ENCODE results near the gene CDC25B. TPM values are rescaled to one million over a fixed set of nuclear protein-coding genes. Genes with fewer than 3 reads are reported as not detected.
A peak's percentile ranks its signal among the peaks of the same experiment; 100 is the strongest.
"Not testable (repeated sequence)": the region's sequence is repeated elsewhere in the genome, so short reads cannot be mapped to it uniquely, and the experiment has no call there.

The CDC25B gene
- total RNA-seq, 1 donor from 2014 or later = 24.3 TPM

- peak overlapping the region; percentile 70 for H3K27ac Mint-ChIP-seq
- no peaks in the 10 kb centered on the region for H3K27me3 Mint-ChIP-seq
- peaks cover 31% of the 10 kb centered on the region for H3K4me1 Mint-ChIP-seq
- CTCF ChIA-PET = interaction anchor here (0.6 to 4.7 kb wide), 7 partner anchors 8 to 299 kb away, joined by 3 to 46 read pairs (median 6); partner anchors contain the start of genes ADISSP and AP5S1
- TF ChIP-seq CTCF (IDR thresholded peaks at IDR 0.05) = no peak
- H3K9me3 Mint-ChIP-seq = no peaks in the 10 kb centered on the region
- ATAC-seq (ENCODE audit: low read depth) = peak; percentile 10
- intact Hi-C loops (cut with micrococcal nuclease) = loop anchor here (1.0 to 2.0 kb wide), 6 partner anchors 9 to 299 kb away; partner anchors contain the start of genes AP5S1 and MAVS
- no peak for DNase-seq
- peak overlapping the region; percentile 82 for H3K4me3 Mint-ChIP-seq
- peaks cover 7% of the 10 kb centered on the region for H3K36me3 Mint-ChIP-seq (ENCODE audit: low read depth)
- POLR2A ChIA-PET = interaction anchor here (0.5 to 4.9 kb wide), 10 partner anchors 9 to 72 kb away, joined by 3 to 65 read pairs (median 10); partner anchors contain the start of genes ADISSP, AP5S1, CDC25B and MAVS
Observed at GRCh38 chr20:3786126-3786484, 10.0 kb upstream of the CDC25B start.

GRCh38 chr20:3786665-3787323, 9.3 kb upstream of the CDC25B start, which contains the start of gene CENPB:
Gene CENPB, minus strand, starts transcription at chr20:3786740. Its CDS starts 257 bp downstream, at chr20:3786483.
- ChIA-PET CTCF (interaction anchor here (0.6 to 4.7 kb wide), 10 partner anchors 9 to 299 kb away, joined by 3 to 46 read pairs (median 4); partner anchors contain the start of genes ADISSP and AP5S1), POLR2A (interaction anchor here (0.6 to 4.9 kb wide), 13 partner anchors 9 to 298 kb away, joined by 3 to 65 read pairs (median 4); partner anchors contain the start of genes ADISSP, AP5S1, CDC25B and MAVS)
- Mint-ChIP-seq H3K4me1 (peaks cover 24% of the 10 kb centered on the region), H3K4me3 (peak within 1 kb of the TSS; percentile 82), H3K27me3 (no peaks in the 10 kb centered on the region), H3K27ac (peak within 1 kb of the TSS; percentile 70), H3K36me3 (ENCODE audit: low read depth) (peaks cover 7% of the 10 kb centered on the region), H3K9me3 (no peaks in the 10 kb centered on the region)
- ATAC-seq (ENCODE audit: low read depth) (peak; percentile 95), DNase-seq (peak; percentile 96)
- TF ChIP-seq CTCF (IDR thresholded peaks at IDR 0.05) = no peak
- intact Hi-C loops (cut with micrococcal nuclease) = loop anchor here (1.0 to 2.0 kb wide), 6 partner anchors 9 to 299 kb away; partner anchors contain the start of genes AP5S1 and MAVS

GRCh38 chr20:3787324-3788014, 8.6 kb upstream of the CDC25B start:
- peak overlapping the region; percentile 50 for H3K27ac Mint-ChIP-seq
- H3K27me3 Mint-ChIP-seq = no peaks in the 10 kb centered on the region
- ChIA-PET POLR2A (interaction anchor here (0.6 to 4.9 kb wide), 10 partner anchors 8 to 1155 kb away, joined by 3 to 65 read pairs (median 8); partner anchors contain the start of genes ADISSP, AP5S1, CDC25B and MAVS), CTCF (interaction anchor here (0.8 to 4.7 kb wide), 7 partner anchors 10 to 298 kb away, joined by 3 to 46 read pairs (median 4); partner anchors contain the start of genes ADISSP and AP5S1)
- peaks cover 7% of the 10 kb centered on the region for H3K36me3 Mint-ChIP-seq (ENCODE audit: low read depth)
- TF ChIP-seq CTCF (IDR thresholded peaks at IDR 0.05) = no peak
- intact Hi-C loops (cut with micrococcal nuclease) = loop anchor here (2.0 kb wide), 1 partner anchor 59 kb away; the partner anchor contains the start of gene MAVS
- no peak for ATAC-seq (ENCODE audit: low read depth)
- H3K9me3 Mint-ChIP-seq = no peaks in the 10 kb centered on the region
- DNase-seq = no peak
- peaks cover 24% of the 10 kb centered on the region for H3K4me1 Mint-ChIP-seq
- peak overlapping the region; percentile 56 for H3K4me3 Mint-ChIP-seq

- no peak for DNase-seq
- Mint-ChIP-seq H3K36me3 (ENCODE audit: low read depth) (peaks cover 7% of the 10 kb centered on the region), H3K27me3 (no peaks in the 10 kb centered on the region), H3K9me3 (no peaks in the 10 kb centered on the region), H3K4me3 (peak overlapping the region; percentile 66), H3K4me1 (peaks cover 24% of the 10 kb centered on the region), H3K27ac (no peak overlapping the region)
- intact Hi-C loops (cut with micrococcal nuclease) = no loop called here
- no peak for TF ChIP-seq CTCF (IDR thresholded peaks at IDR 0.05)
- POLR2A ChIA-PET = interaction anchor here (0.7 to 4.9 kb wide), 3 partner anchors 11 to 1403 kb away, joined by 3 to 65 read pairs (median 12); partner anchors contain the start of gene AP5S1
- no peak for ATAC-seq (ENCODE audit: low read depth)
- CTCF ChIA-PET = interaction anchor here (0.7 to 4.7 kb wide), 5 partner anchors 29 to 296 kb away, joined by 3 to 46 read pairs (median 5); partner anchors contain the start of gene AP5S1
Observed at GRCh38 chr20:3788685-3789155, 7.4 kb upstream of the CDC25B start.

- ATAC-seq (ENCODE audit: low read depth); H3K27me3 Mint-ChIP-seq; H3K9me3 Mint-ChIP-seq; H3K36me3 Mint-ChIP-seq (ENCODE audit: low read depth); intact Hi-C loops (cut with micrococcal nuclease); DNase-seq; H3K27ac Mint-ChIP-seq; H3K4me3 Mint-ChIP-seq: not testable (repeated sequence)
- POLR2A ChIA-PET = interaction anchor here (0.5 to 4.9 kb wide), 3 partner anchors 30 to 1402 kb away, joined by 3 to 65 read pairs (median 8); partner anchors contain the start of gene AP5S1
- CTCF ChIA-PET = interaction anchor here (1.0 to 4.7 kb wide), 3 partner anchors 31 to 296 kb away, joined by 4 to 46 read pairs (median 5); partner anchors contain the start of gene AP5S1
- peaks cover 24% of the 10 kb centered on the region for H3K4me1 Mint-ChIP-seq
Observed at GRCh38 chr20:3789201-3789600, 6.9 kb upstream of the CDC25B start.

GRCh38 chr20:3794168-3794567, 1.9 kb upstream of the CDC25B start:
- H3K4me1 Mint-ChIP-seq = peaks cover 34% of the 10 kb centered on the region
- H3K36me3 Mint-ChIP-seq (ENCODE audit: low read depth); H3K27me3 Mint-ChIP-seq; DNase-seq; H3K9me3 Mint-ChIP-seq; ATAC-seq (ENCODE audit: low read depth); H3K27ac Mint-ChIP-seq; H3K4me3 Mint-ChIP-seq; intact Hi-C loops (cut with micrococcal nuclease): not testable (repeated sequence)
- POLR2A ChIA-PET = interaction anchor here (2.3 to 2.6 kb wide), 2 partner anchors 8 to 26 kb away, joined by 14 to 19 read pairs; partner anchors contain the start of genes ADISSP and CENPB
- CTCF ChIA-PET = interaction anchor here (2.0 kb wide), 1 partner anchor 61 kb away, joined by 5 read pairs; no protein-coding TSS in a partner anchor

Measured in activated B cell treated with CpG ODN at 0.5 μM for 24 hours (primary cell).